Mucosa of stomach (tissue), 1 donor: Measurements from ENCODE around the gene PTPN21.

Source experiments
- H3K27me3 ChIP-seq: one replicate; pipeline ENCODE4 v1.7.0; 2013; ENCODE audit warnings: mild to moderate bottlenecking, low read length; ENCODE audit not compliant: control insufficient read depth, insufficient read depth
- H3K36me3 ChIP-seq: one replicate; pipeline ENCODE4 v1.7.0; 2013; ENCODE audit warnings: low read length; ENCODE audit not compliant: control insufficient read depth, insufficient read depth
- H3K4me1 ChIP-seq: one replicate; pipeline ENCODE4 v1.7.0; 2013; ENCODE audit warnings: mild to moderate bottlenecking, low read length; ENCODE audit not compliant: control insufficient read depth, insufficient read depth
- H3K4me3 ChIP-seq: one replicate; pipeline ENCODE4 v1.7.0; 2013; ENCODE audit warnings: low read length
- H3K9ac ChIP-seq: one replicate; pipeline ENCODE4 v1.7.0; 2013; ENCODE audit warnings: mild to moderate bottlenecking, low read length, moderate library complexity
- H3K9me3 ChIP-seq: one replicate; pipeline ENCODE4 v1.7.0; 2013; ENCODE audit warnings: mild to moderate bottlenecking, low read length, moderate library complexity; ENCODE audit not compliant: control insufficient read depth
- donor health status: Pancreatic carcinoma.

Gene PTPN21

DNA sequence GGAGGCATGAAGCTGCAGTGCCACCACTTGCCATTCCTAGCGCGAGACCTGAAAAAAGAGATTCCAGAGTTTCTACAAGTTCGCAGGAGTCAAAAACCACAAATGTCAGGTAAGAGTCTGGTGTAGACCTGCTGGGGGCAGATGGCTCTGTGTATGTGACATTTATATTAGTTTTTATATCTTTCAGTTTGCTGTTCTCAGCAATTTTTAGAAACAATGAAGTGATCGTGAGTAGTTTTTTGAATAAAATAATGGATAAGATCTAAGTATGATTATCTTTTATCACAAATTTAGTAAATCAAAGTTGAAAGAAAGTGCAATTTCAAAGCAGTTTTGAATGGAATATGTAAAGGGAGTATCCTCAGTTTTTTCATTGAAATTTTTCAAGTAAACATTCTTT lies 17.3 kb upstream of the PTPN21 start:
- Histone ChIP-seq H3K36me3 (no peaks in the 10 kb centered on the region), H3K9me3 (no peaks in the 10 kb centered on the region), H3K27me3 (no peaks in the 10 kb centered on the region), H3K4me3 (no peak overlapping the region), H3K9ac (no peak overlapping the region), H3K4me1 (no peaks in the 10 kb centered on the region)

DNA sequence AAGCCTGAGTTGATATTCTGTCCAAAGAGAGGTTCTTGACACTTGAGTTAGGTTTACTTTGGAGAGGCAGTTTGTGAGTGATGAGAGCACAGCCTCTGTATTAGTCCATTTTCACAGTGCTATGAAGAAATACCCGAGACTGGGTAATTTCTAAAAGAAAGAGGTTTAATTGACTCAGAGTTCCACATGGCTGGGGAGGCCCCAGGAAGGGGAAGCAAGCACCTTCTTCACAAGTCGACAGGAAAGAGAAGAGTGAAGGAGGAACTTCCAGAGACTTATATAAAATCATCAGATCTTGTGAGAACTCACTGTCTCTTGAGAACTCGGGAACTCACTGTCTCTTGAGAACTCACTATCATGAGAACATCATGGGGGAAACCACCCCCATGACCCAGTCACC lies 13.4 kb upstream of the PTPN21 start:
- Histone ChIP-seq H3K9ac (no peak overlapping the region), H3K27me3 (no peaks in the 10 kb centered on the region), H3K9me3 (no peaks in the 10 kb centered on the region), H3K4me1 (peaks cover 7% of the 10 kb centered on the region), H3K36me3 (no peaks in the 10 kb centered on the region), H3K4me3 (no peak overlapping the region)

DNA sequence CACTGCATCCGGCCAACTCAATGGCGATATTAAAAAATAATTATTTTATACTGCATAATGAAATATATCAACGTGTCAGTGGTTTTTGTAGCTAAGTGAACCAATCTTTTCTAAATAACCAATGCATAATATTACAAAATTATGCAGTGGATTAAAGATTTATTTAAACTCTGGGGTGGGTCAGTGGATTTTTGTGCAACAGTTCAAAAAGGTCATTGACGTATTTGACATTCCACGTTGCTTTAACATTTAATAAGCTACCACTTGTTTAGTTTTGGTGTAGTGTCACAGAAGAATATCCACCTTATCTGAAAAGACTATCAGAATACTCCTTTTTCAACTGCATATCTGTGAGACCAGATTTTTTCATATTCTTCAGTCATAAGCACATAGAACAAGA lies 10.6 kb upstream of the PTPN21 start:
- Histone ChIP-seq H3K36me3 (no peaks in the 10 kb centered on the region), H3K9ac (no peak overlapping the region), H3K4me3 (no peak overlapping the region), H3K27me3 (no peaks in the 10 kb centered on the region), H3K4me1 (peaks cover 12% of the 10 kb centered on the region), H3K9me3 (no peaks in the 10 kb centered on the region)

DNA sequence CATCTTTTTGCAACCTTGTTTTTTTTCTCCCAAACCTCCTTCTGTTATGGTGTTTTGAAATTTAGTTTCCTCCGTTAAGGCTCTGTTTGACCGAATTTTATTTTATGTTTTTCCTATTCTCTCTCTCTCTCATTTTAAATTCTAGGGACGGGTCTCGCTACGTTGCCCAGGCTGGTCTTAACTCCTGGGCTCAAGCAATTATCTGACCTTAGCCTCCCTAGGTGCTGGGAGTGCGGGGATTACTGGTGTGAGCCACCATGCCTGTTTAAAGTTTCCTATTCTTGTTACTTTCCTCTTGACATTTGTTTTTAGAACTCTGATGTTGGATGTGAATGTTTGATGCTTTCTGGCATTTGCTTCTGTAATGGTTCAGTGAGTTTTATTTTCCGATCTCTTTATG lies 9.0 kb upstream of the PTPN21 start:
- H3K36me3 ChIP-seq = no peaks in the 10 kb centered on the region
- H3K27me3 ChIP-seq = no peaks in the 10 kb centered on the region
- peak overlapping the region; percentile 61 for H3K4me3 ChIP-seq
- peaks cover 12% of the 10 kb centered on the region for H3K4me1 ChIP-seq
- peak overlapping the region; percentile 83 for H3K9ac ChIP-seq
- H3K9me3 ChIP-seq = no peaks in the 10 kb centered on the region

DNA sequence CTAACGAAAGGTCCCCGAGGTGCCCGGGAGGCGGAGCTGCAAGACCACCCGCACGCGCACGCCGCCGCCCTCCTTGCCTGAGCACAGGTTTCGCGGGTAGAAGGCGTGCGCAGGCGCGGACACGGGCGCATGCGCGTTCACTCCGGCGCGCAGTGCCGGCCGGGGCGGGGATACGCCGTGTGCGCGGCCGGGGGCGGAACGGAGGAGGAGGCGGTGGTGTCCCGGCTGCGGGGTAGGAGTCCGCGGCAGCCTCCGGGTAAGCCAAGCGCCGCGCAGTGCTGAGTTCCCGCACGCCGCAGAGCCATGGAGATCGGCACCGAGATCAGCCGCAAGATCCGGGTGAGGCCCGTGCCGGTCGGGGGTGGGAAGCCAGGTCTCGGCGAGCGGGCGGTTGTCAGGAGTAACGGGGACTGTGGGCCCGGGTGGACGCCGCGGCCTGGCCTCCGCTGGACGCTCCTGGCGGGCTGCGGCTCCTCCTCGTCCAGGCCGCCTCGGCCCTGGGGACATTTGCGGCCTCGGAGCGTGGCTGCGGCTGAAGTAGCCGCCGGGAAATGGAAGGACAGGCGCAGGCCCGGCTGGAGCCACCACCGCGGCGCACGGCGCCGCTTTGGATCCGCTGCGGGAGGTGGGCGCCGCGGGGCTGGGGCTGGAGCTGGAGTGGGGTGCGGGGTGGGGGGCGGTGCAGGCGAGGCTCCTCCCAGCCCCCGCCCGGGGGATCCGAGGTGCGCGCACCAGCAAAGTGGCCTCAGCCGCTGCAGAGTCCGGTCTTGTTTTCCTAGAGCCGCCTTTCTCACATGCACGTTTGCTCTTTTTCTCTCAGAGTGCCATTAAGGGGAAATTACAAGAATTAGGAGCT lies 8.3 kb upstream of the PTPN21 start, which contains the start of gene ZC3H14:
Gene ZC3H14 (plus strand): TSS at position 207 of the 856 bp plus-strand sequence. CDS start 97 bp downstream, at position 304.
- Histone ChIP-seq H3K9me3 (no peaks in the 10 kb centered on the region), H3K4me3 (peak within 1 kb of the TSS; percentile 61), H3K4me1 (peaks cover 12% of the 10 kb centered on the region), H3K27me3 (no peaks in the 10 kb centered on the region), H3K9ac (peak within 1 kb of the TSS; percentile 83), H3K36me3 (no peaks in the 10 kb centered on the region)

DNA sequence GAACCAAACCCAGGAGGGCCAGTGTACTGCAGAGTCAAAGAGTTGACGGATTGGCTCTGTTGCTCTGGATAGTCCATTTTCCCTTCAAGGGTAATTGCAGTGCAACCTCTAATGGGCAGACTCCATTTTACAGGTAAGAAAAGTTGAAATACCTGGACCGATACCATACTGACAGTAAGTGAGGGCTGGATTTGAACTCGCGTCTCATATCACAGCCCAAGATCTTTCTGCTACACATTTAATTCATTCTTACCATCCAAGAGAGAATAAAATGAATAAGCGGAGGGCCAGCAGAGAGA lies 7.7 kb upstream of the PTPN21 start:
- H3K4me1 ChIP-seq = peaks cover 12% of the 10 kb centered on the region
- H3K9me3 ChIP-seq = no peaks in the 10 kb centered on the region
- no peaks in the 10 kb centered on the region for H3K27me3 ChIP-seq
- peak overlapping the region; percentile 11 for H3K9ac ChIP-seq
- no peaks in the 10 kb centered on the region for H3K36me3 ChIP-seq
- H3K4me3 ChIP-seq = peak overlapping the region; percentile 61

DNA sequence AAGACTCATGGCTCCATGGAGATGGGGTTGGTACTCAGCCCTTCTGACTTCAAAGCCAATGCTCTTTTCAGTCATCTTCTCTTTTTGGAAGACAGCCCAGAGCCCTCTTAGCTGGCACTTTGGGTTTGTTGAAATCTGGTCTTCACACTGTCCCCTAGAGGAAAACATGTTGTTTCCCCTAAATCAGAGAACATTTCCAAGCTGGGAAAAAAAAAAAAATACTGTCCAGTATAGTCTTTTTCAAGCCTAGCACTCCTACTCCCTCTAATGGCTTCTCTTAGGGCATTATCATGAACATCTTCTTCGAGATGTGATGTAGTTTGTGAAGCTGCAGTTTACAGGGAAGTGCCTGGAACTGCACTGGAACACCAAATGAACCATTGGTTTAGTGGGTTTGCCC lies 5.0 kb upstream of the PTPN21 start:
- no peaks in the 10 kb centered on the region for H3K36me3 ChIP-seq
- H3K4me1 ChIP-seq = peaks cover 12% of the 10 kb centered on the region
- H3K27me3 ChIP-seq = no peaks in the 10 kb centered on the region
- H3K9ac ChIP-seq = no peak overlapping the region
- H3K4me3 ChIP-seq = no peak overlapping the region
- no peaks in the 10 kb centered on the region for H3K9me3 ChIP-seq

DNA sequence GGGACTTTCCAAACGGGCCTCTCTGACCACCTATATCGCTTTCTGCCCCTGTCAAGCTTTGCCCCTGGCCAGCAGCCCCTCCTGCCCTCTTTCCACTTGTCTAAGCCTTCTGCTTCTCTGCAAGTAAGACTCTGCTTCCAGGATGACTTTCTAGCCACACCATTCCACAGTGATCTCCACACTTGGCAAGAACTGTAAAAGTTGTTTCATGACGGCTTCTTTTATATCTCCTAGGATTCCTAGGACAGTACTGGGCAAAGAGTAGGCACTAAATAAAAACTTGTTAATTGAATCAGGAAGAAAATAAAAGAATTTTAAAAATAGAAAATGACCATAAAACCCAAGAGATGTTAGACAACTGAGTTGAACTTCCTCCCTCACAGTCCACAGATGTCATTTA lies 1.8 kb upstream of the PTPN21 start:
- Histone ChIP-seq H3K4me3 (no peak overlapping the region), H3K9ac (no peak overlapping the region), H3K36me3 (no peaks in the 10 kb centered on the region), H3K9me3 (no peaks in the 10 kb centered on the region), H3K27me3 (no peaks in the 10 kb centered on the region), H3K4me1 (no peaks in the 10 kb centered on the region)

DNA sequence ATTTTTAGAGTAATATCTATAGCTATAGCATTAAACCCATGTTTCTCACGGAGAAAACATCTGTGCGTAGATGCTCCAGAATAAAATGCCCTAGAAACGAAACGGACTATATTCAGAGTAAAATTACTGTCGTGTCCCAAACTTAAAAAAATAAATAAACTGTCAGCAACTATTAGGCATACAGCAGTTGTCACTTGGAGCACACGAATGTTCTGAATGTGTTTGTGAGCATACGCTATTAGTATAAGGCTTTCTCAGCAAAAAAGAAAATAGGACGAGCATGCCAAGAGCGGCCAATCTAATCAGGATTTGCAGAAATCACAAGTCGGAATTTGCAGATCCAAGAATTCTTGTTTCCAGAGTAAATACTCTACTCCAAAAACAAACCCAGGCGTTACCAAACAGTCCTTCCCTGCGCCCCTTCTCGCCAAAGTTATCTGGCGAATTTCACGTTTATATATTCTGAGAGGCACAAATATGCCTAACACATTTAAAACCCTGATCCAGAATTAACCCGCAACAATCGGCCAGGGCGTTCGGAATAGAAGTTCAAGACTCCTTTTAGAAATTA lies 836 bp downstream of the PTPN21 start:
- peak overlapping the region; percentile 83 for H3K9ac ChIP-seq
- H3K27me3 ChIP-seq = no peaks in the 10 kb centered on the region
- H3K9me3 ChIP-seq = no peaks in the 10 kb centered on the region
- H3K36me3 ChIP-seq = no peaks in the 10 kb centered on the region
- peak overlapping the region; percentile 65 for H3K4me3 ChIP-seq
- H3K4me1 ChIP-seq = peaks cover 13% of the 10 kb centered on the region

DNA sequence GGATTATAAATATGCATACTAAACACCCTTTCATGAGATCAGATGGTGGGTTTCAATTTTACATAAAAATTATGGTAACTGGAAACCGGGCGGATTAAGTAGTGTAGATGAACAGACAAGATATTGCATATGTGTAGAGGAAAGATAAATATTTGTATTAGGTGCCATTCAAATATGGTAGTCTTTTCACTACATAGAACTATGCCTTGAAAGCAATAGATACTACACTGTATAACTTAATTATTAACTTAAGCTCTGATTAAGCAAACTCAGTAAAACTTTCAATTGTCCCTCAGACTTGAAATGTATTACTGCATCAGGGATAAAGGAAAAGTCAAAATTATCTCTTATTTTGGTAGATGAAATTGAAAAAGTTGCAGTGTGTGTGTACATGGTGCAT lies 1.9 kb downstream of the PTPN21 start:
- H3K4me3 ChIP-seq = no peak overlapping the region
- no peak overlapping the region for H3K9ac ChIP-seq
- no peaks in the 10 kb centered on the region for H3K27me3 ChIP-seq
- H3K36me3 ChIP-seq = no peaks in the 10 kb centered on the region
- H3K4me1 ChIP-seq = peaks cover 24% of the 10 kb centered on the region
- no peaks in the 10 kb centered on the region for H3K9me3 ChIP-seq

DNA sequence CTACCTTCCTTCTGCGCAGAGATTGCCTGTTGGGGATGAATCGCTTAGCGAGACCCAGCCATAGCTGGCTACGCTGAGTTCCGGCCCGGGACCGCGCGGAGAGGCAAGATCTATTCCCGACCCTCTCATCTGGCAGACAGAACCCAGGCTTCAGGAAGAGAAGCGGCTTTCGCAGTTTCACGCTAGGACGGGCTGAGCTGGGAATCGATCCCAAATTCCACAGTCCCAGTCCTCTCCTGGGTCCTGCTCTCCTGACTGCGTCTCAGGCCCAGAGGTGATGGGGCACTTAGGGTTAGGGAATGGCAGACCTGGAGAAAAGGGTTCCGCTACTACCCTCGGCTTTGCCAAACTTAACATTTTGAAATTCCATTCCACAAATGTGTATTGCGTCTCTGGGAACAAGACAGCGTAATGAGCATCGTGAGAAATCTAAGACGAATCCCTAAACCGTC lies 2.8 kb downstream of the PTPN21 start:
- H3K4me3 ChIP-seq = peak overlapping the region; percentile 80
- peaks cover 33% of the 10 kb centered on the region for H3K4me1 ChIP-seq
- H3K36me3 ChIP-seq = no peaks in the 10 kb centered on the region
- peak overlapping the region; percentile 78 for H3K9ac ChIP-seq
- no peaks in the 10 kb centered on the region for H3K9me3 ChIP-seq
- no peaks in the 10 kb centered on the region for H3K27me3 ChIP-seq

DNA sequence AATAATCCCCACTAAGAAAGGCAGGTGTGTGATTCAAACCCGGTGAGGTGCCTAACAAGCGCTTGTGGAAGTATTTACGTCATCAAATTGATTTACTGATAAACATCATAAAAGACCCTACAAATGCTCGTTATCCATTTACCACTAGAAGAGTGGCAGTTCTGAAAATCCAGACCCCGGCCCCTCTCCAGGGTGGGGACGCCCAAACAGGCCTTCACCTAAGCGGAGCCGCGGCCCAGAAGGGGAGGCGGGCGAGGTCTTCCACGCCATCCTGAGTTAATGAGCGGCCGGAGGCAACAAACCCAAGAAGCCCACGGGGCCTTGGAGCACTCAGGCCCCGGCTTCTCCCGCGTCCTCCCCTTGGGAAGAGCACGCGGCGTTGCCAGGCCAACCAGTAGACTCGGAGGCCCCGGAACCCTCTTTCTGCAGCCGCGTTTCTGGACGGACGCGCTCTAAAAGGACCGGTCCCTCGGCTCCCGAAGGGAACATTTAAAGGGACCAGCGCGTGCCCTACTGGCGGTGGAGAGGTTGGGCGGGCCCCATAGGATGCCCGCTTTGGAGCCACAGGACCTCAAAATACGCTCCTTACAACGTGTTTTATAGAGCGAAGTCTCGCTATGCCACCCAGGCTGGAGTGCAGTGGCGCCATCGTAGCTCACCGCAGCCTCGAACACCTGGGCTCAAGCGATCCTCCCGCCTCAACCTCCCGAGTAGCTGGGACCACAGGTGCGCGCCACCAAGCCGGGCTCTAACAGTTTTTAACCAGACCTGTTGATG lies 3.5 kb downstream of the PTPN21 start:
- Histone ChIP-seq H3K36me3 (no peaks in the 10 kb centered on the region), H3K4me3 (peak overlapping the region; percentile 80), H3K27me3 (no peaks in the 10 kb centered on the region), H3K4me1 (peaks cover 39% of the 10 kb centered on the region), H3K9ac (peak overlapping the region; percentile 78), H3K9me3 (no peaks in the 10 kb centered on the region)
